ENCODE measurements around the gene MMP20.

MMP20 gene

GRCh38 chr11:102640946-102641345 is 15.8 kb upstream of the MMP20 start:
- Histone ChIP-seq H4K91ac (ENCODE audit: low read depth, low read length, poor library complexity) (no peak overlapping the region), H3K79me1 (ENCODE audit: low read depth, low read length) (no peaks in the 10 kb centered on the region), H3K23ac (ENCODE audit: low read depth, low read length, poor library complexity) (no peak overlapping the region), H2BK120ac (ENCODE audit: low read depth, low read length) (no peak overlapping the region), H3K4me1 (ENCODE audit: control insufficient read depth in 2 of 2, insufficient read depth in 1 of 2, low read depth in 1 of 2, low read length in 2 of 2) (peaks cover 0 to 4% of the 10 kb centered on the region in 2 donors), H3K4ac (ENCODE audit: low read length) (no peak overlapping the region), H2BK15ac (ENCODE audit: low read length) (no peak overlapping the region), H3K14ac (ENCODE audit: low read length) (no peak overlapping the region), H3K27me3 (ENCODE audit: control insufficient read depth in 3 of 3, insufficient read depth in 3 of 3, low read depth in 1 of 3, low read length in 3 of 3) (no peaks in the 10 kb centered on the region), H3K9ac (ENCODE audit: low read depth, low read length, poor library complexity) (no peak overlapping the region), H3K4me3 (ENCODE audit: low read length in 2 of 2) (no peak overlapping the region), H3K9me3 (replicated peaks in 1 of 2; ENCODE audit: control insufficient read depth in 2 of 2, insufficient read depth in 1 of 2, low read depth in 1 of 2, low read length in 2 of 2) (no peaks in the 10 kb centered on the region), H2BK12ac (ENCODE audit: low read length) (no peak overlapping the region), H2AK5ac (ENCODE audit: low read depth, low read length) (no peak overlapping the region), H2AFZ (ENCODE audit: low read length) (no peak overlapping the region), H3K27ac (replicated peaks; ENCODE audit: low read length) (no peak overlapping the region), H2BK5ac (ENCODE audit: low read length) (no peak overlapping the region), H3K4me2 (ENCODE audit: insufficient read depth, low read length, poor library complexity, severe bottlenecking) (no peak overlapping the region), H3K36me3 (replicated peaks in 1 of 2; ENCODE audit: control insufficient read depth in 2 of 2, insufficient read depth in 2 of 2, low read length in 2 of 2) (no peaks in the 10 kb centered on the region), H3K18ac (ENCODE audit: low read length) (no peak overlapping the region), H4K8ac (ENCODE audit: low read depth, low read length) (no peak overlapping the region)
- DNase-seq (ENCODE audit: low spot score): peak; percentile 36
- no CpG with 5 or more reads among the region's 8 CpGs for WGBS, 2 donors (ENCODE audit: extremely low coverage in 2 of 2, insufficient read length in 2 of 2, insufficient replicate concordance in 1 of 2)

GRCh38 chr11:102639656-102640055 is 14.5 kb upstream of the MMP20 start:
- no peak overlapping the region for H3K4me3 ChIP-seq (ENCODE audit: low read length in 2 of 2)
- DNase-seq (ENCODE audit: low spot score): no peak
- H2BK120ac ChIP-seq (ENCODE audit: low read depth, low read length): no peak overlapping the region
- H3K4me2 ChIP-seq (ENCODE audit: insufficient read depth, low read length, poor library complexity, severe bottlenecking): no peak overlapping the region
- H2BK5ac ChIP-seq (ENCODE audit: low read length): no peak overlapping the region
- H2AFZ ChIP-seq (ENCODE audit: low read length): no peak overlapping the region
- H3K27me3 ChIP-seq (ENCODE audit: control insufficient read depth in 3 of 3, insufficient read depth in 3 of 3, low read depth in 1 of 3, low read length in 3 of 3): no peaks in the 10 kb centered on the region
- H2BK12ac ChIP-seq (ENCODE audit: low read length): no peak overlapping the region
- H4K8ac ChIP-seq (ENCODE audit: low read depth, low read length): no peak overlapping the region
- no peak overlapping the region for H2BK15ac ChIP-seq (ENCODE audit: low read length)
- no peaks in the 10 kb centered on the region for H3K79me1 ChIP-seq (ENCODE audit: low read depth, low read length)
- H3K36me3 ChIP-seq (replicated peaks in 1 of 2; ENCODE audit: control insufficient read depth in 2 of 2, insufficient read depth in 2 of 2, low read length in 2 of 2): no peaks in the 10 kb centered on the region
- no peak overlapping the region for H2AK5ac ChIP-seq (ENCODE audit: low read depth, low read length)
- H3K4me1 ChIP-seq (ENCODE audit: control insufficient read depth in 2 of 2, insufficient read depth in 1 of 2, low read depth in 1 of 2, low read length in 2 of 2): peaks cover 0 to 4% of the 10 kb centered on the region in 2 donors
- H3K9me3 ChIP-seq (replicated peaks in 1 of 2; ENCODE audit: control insufficient read depth in 2 of 2, insufficient read depth in 1 of 2, low read depth in 1 of 2, low read length in 2 of 2): no peaks in the 10 kb centered on the region
- H3K14ac ChIP-seq (ENCODE audit: low read length): no peak overlapping the region
- no peak overlapping the region for H3K27ac ChIP-seq (replicated peaks; ENCODE audit: low read length)
- H3K23ac ChIP-seq (ENCODE audit: low read depth, low read length, poor library complexity): no peak overlapping the region
- no peak overlapping the region for H3K4ac ChIP-seq (ENCODE audit: low read length)
- H3K18ac ChIP-seq (ENCODE audit: low read length): no peak overlapping the region
- no peak overlapping the region for H3K9ac ChIP-seq (ENCODE audit: low read depth, low read length, poor library complexity)
- no peak overlapping the region for H4K91ac ChIP-seq (ENCODE audit: low read depth, low read length, poor library complexity)

DNA sequence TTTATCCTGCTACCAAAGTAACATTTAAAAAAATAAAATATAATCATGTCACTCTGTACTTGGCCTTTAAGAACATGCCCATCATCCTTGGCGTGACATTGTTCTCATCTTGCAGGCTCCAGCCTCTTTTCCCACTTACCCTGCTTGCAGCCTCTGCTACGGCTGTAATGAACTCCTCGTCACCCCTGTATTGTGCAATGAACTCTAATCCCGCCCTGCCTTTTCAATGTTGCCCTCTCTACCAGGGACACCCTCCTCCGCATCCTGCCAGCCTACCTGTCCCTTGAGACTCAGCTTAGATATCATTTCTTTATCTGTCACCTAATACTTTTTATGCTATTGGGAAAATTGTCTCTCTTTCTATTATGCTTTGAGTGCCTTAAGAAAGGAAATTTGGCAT is 12.6 kb upstream of the MMP20 start:
- peaks cover 0 to 4% of the 10 kb centered on the region in 2 donors for H3K4me1 ChIP-seq (ENCODE audit: control insufficient read depth in 2 of 2, insufficient read depth in 1 of 2, low read depth in 1 of 2, low read length in 2 of 2)
- H2AK5ac ChIP-seq (ENCODE audit: low read depth, low read length): no peak overlapping the region
- H3K36me3 ChIP-seq (replicated peaks in 1 of 2; ENCODE audit: control insufficient read depth in 2 of 2, insufficient read depth in 2 of 2, low read length in 2 of 2): no peaks in the 10 kb centered on the region
- no peak overlapping the region for H3K9ac ChIP-seq (ENCODE audit: low read depth, low read length, poor library complexity)
- no peak overlapping the region for H4K8ac ChIP-seq (ENCODE audit: low read depth, low read length)
- no peak overlapping the region for H3K4me2 ChIP-seq (ENCODE audit: insufficient read depth, low read length, poor library complexity, severe bottlenecking)
- H3K18ac ChIP-seq (ENCODE audit: low read length): no peak overlapping the region
- no peak overlapping the region for H3K4ac ChIP-seq (ENCODE audit: low read length)
- H3K14ac ChIP-seq (ENCODE audit: low read length): no peak overlapping the region
- no peak overlapping the region for H2BK12ac ChIP-seq (ENCODE audit: low read length)
- H3K27ac ChIP-seq (replicated peaks; ENCODE audit: low read length): no peak overlapping the region
- DNase-seq (ENCODE audit: low spot score): no peak
- no CpG with 5 or more reads among the region's 5 CpGs for WGBS, 2 donors (ENCODE audit: extremely low coverage in 2 of 2, insufficient read length in 2 of 2, insufficient replicate concordance in 1 of 2)
- H2AFZ ChIP-seq (ENCODE audit: low read length): no peak overlapping the region
- no peaks in the 10 kb centered on the region for H3K79me1 ChIP-seq (ENCODE audit: low read depth, low read length)
- no peak overlapping the region for H3K4me3 ChIP-seq (ENCODE audit: low read length in 2 of 2)
- no peak overlapping the region for H2BK15ac ChIP-seq (ENCODE audit: low read length)
- no peaks in the 10 kb centered on the region for H3K9me3 ChIP-seq (replicated peaks in 1 of 2; ENCODE audit: control insufficient read depth in 2 of 2, insufficient read depth in 1 of 2, low read depth in 1 of 2, low read length in 2 of 2)
- H2BK5ac ChIP-seq (ENCODE audit: low read length): no peak overlapping the region
- no peaks in the 10 kb centered on the region for H3K27me3 ChIP-seq (ENCODE audit: control insufficient read depth in 3 of 3, insufficient read depth in 3 of 3, low read depth in 1 of 3, low read length in 3 of 3)
- H3K23ac ChIP-seq (ENCODE audit: low read depth, low read length, poor library complexity): no peak overlapping the region
- H2BK120ac ChIP-seq (ENCODE audit: low read depth, low read length): no peak overlapping the region
- H4K91ac ChIP-seq (ENCODE audit: low read depth, low read length, poor library complexity): no peak overlapping the region

- no peak overlapping the region for H3K4me2 ChIP-seq (ENCODE audit: insufficient read depth, low read length, poor library complexity, severe bottlenecking)
- no peak overlapping the region for H4K8ac ChIP-seq (ENCODE audit: low read depth, low read length)
- no peak for DNase-seq (ENCODE audit: low spot score)
- H2BK12ac ChIP-seq (ENCODE audit: low read length): no peak overlapping the region
- no peaks in the 10 kb centered on the region for H3K36me3 ChIP-seq (replicated peaks in 1 of 2; ENCODE audit: control insufficient read depth in 2 of 2, insufficient read depth in 2 of 2, low read length in 2 of 2)
- no peak overlapping the region for H3K9ac ChIP-seq (ENCODE audit: low read depth, low read length, poor library complexity)
- no peaks in the 10 kb centered on the region for H3K9me3 ChIP-seq (replicated peaks in 1 of 2; ENCODE audit: control insufficient read depth in 2 of 2, insufficient read depth in 1 of 2, low read depth in 1 of 2, low read length in 2 of 2)
- no peak overlapping the region for H3K23ac ChIP-seq (ENCODE audit: low read depth, low read length, poor library complexity)
- H2AK5ac ChIP-seq (ENCODE audit: low read depth, low read length): no peak overlapping the region
- H3K14ac ChIP-seq (ENCODE audit: low read length): no peak overlapping the region
- no peaks in the 10 kb centered on the region for H3K4me1 ChIP-seq (ENCODE audit: control insufficient read depth in 2 of 2, insufficient read depth in 1 of 2, low read depth in 1 of 2, low read length in 2 of 2)
- H3K27ac ChIP-seq (replicated peaks; ENCODE audit: low read length): no peak overlapping the region
- H3K79me1 ChIP-seq (ENCODE audit: low read depth, low read length): no peaks in the 10 kb centered on the region
- H2BK120ac ChIP-seq (ENCODE audit: low read depth, low read length): no peak overlapping the region
- no peaks in the 10 kb centered on the region for H3K27me3 ChIP-seq (ENCODE audit: control insufficient read depth in 3 of 3, insufficient read depth in 3 of 3, low read depth in 1 of 3, low read length in 3 of 3)
- H3K4ac ChIP-seq (ENCODE audit: low read length): no peak overlapping the region
- no peak overlapping the region for H3K18ac ChIP-seq (ENCODE audit: low read length)
- H3K4me3 ChIP-seq (ENCODE audit: low read length in 2 of 2): no peak overlapping the region
- H2BK15ac ChIP-seq (ENCODE audit: low read length): no peak overlapping the region
- no peak overlapping the region for H2AFZ ChIP-seq (ENCODE audit: low read length)
- H4K91ac ChIP-seq (ENCODE audit: low read depth, low read length, poor library complexity): no peak overlapping the region
- no CpG with 5 or more reads among the region's 6 CpGs for WGBS, 2 donors (ENCODE audit: extremely low coverage in 2 of 2, insufficient read length in 2 of 2, insufficient replicate concordance in 1 of 2)
- no peak overlapping the region for H2BK5ac ChIP-seq (ENCODE audit: low read length)
Measured at GRCh38 chr11:102633385-102634026, 8.4 kb upstream of the MMP20 start.
